Mesangial cell (primary cell): Measurements from ENCODE around the gene NCAPH2. TPM values are rescaled to one million over a fixed set of nuclear protein-coding genes. Genes with fewer than 3 reads are reported as not detected.

Experiments
- total RNA-seq: library from RNA; depleted of rRNA; stranded (reverse); fragments of >200 nt; gene quantifications from 2 replicates; pipeline ENCODE4 v1.2.3, GENCODE V29; 2015

Gene NCAPH2
- 27.3 and 81.8 TPM in 2 replicates for total RNA-seq

GRCh38 chr22:50507991-50508884 is at the start of gene NCAPH2:
TSS of gene NCAPH2 (plus strand) at chr22:50508224. CDS start at chr22:50508338, 114 bp downstream.

GRCh38 chr22:50474710-50475651 is 33.0 kb upstream of the NCAPH2 start, which contains the start of gene SBF1:
TSS of gene SBF1 (minus strand) at chr22:50475035. CDS start at chr22:50474840, 195 bp downstream.

GRCh38 chr22:50481440-50482106 is 26.5 kb upstream of the NCAPH2 start, which contains the start of gene ADM2:
TSS of gene ADM2 (plus strand) at chr22:50481543. CDS start at chr22:50481848, 305 bp downstream.

GRCh38 chr22:50486561-50487289 is 21.3 kb upstream of the NCAPH2 start, which contains the start of gene MIOX:
TSS of gene MIOX (plus strand) at chr22:50486859. CDS start at chr22:50486898, 39 bp downstream.

GRCh38 chr22:50507421-50507990 is 518 bp upstream of the NCAPH2 start, which contains the start of gene LMF2:
TSS of gene LMF2 (minus strand) at chr22:50507702. CDS start at chr22:50507675, 27 bp downstream.

GRCh38 chr22:50525104-50525857 is 17.3 kb downstream of the NCAPH2 start, which contains the start of gene SCO2:
TSS of gene SCO2 (minus strand) at chr22:50525598. CDS start at chr22:50524411, 1,187 bp downstream.

GRCh38 chr22:50529897-50530579 is 22.0 kb downstream of the NCAPH2 start, which contains the start of gene TYMP:
TSS of gene TYMP (minus strand) at chr22:50530012. CDS start at chr22:50529709, 303 bp downstream.

GRCh38 chr22:50545522-50546325 is 37.7 kb downstream of the NCAPH2 start, which contains the start of gene KLHDC7B:
TSS of gene KLHDC7B (plus strand) at chr22:50545899. CDS start at chr22:50546244, 345 bp downstream.

GRCh38 chr22:50562523-50563412 is 54.7 kb downstream of the NCAPH2 start, which contains the start of gene SYCE3:
TSS of gene SYCE3 (minus strand) at chr22:50562919. CDS start at chr22:50556405, 6,514 bp downstream.

Other genes with a start within 250 kb of the NCAPH2 start
- 40.6 and 41.6 TPM in 2 replicates for gene MAPK12, start 246.5 kb upstream of the NCAPH2 start, total RNA-seq
- gene MAPK11, start 237.8 kb upstream of the NCAPH2 start, total RNA-seq: 14.3 and 19.8 TPM in 2 replicates
- gene PLXNB2, start 200.6 kb upstream of the NCAPH2 start, total RNA-seq: 241 and 564 TPM in 2 replicates
- gene DENND6B, start 181.2 kb upstream of the NCAPH2 start, total RNA-seq: 1.5 and 9.8 TPM in 2 replicates
- 37.6 and 52.5 TPM in 2 replicates for gene PPP6R2, start 164.9 kb upstream of the NCAPH2 start, total RNA-seq
- gene SBF1, start 33.2 kb upstream of the NCAPH2 start, total RNA-seq: 74.1 and 83.3 TPM in 2 replicates
- gene ADM2, start 26.7 kb upstream of the NCAPH2 start, total RNA-seq: 5.9 and 14.1 TPM in 2 replicates
- 0.33 and 1.5 TPM in 2 replicates for gene MIOX, start 21.4 kb upstream of the NCAPH2 start, total RNA-seq
- 102 and 128 TPM in 2 replicates for gene LMF2, start 522 bp upstream of the NCAPH2 start, total RNA-seq
- 0.33 and 2.7 TPM in 2 replicates for gene SCO2, start 17.4 kb downstream of the NCAPH2 start, total RNA-seq
- 11.9 and 37.3 TPM in 2 replicates for gene TYMP, start 21.8 kb downstream of the NCAPH2 start, total RNA-seq
- 0.16 and 1.3 TPM in 2 replicates for gene KLHDC7B, start 37.7 kb downstream of the NCAPH2 start, total RNA-seq
- not detected in 2 replicates for gene SYCE3, start 54.7 kb downstream of the NCAPH2 start, total RNA-seq
- 1.9 TPM in 1 of 2 replicates, not detected in the other for gene CPT1B, start 70.2 kb downstream of the NCAPH2 start, total RNA-seq
- 36.7 and 69.5 TPM in 2 replicates for gene CHKB, start 74.6 kb downstream of the NCAPH2 start, total RNA-seq
- 0.33 and 1.0 TPM in 2 replicates for gene MAPK8IP2, start 92.6 kb downstream of the NCAPH2 start, total RNA-seq
- gene ARSA, start 119.9 kb downstream of the NCAPH2 start, total RNA-seq: 20.9 and 59.3 TPM in 2 replicates
- 2.3 and 4.9 TPM in 2 replicates for gene SHANK3, start 164.6 kb downstream of the NCAPH2 start, total RNA-seq
- not detected in 2 replicates for gene ACR, start 230.0 kb downstream of the NCAPH2 start, total RNA-seq